Activated CD8-positive, alpha-beta memory T cell treated with anti-CD3 and anti-CD28 coated beads, Interleukin-2, amount 50 U/mL, for 1 hour (primary cell): Measurements from ENCODE around the gene RNASEH2A.
"Not testable (repeated sequence)": the region's sequence is repeated elsewhere in the genome, so short reads cannot be mapped to it uniquely, and the experiment has no call there.

Experiments used
- DNase-seq: peaks from one replicate; pipeline ENCODE4 v3.0.0-alpha.2; 2020; ENCODE audit errors: extremely low read depth

The RNASEH2A gene

GRCh38 chr19:12794196-12794941 lies 12.0 kb upstream of the RNASEH2A start:
- no peak for DNase-seq

- no peak for DNase-seq
These were observed 11.4 kb upstream of the RNASEH2A start for GRCh38 chr19:12794971-12795381.

- no peak for DNase-seq
These were observed 10.0 kb upstream of the RNASEH2A start for GRCh38 chr19:12796146-12797071.

GRCh38 chr19:12797141-12797587 lies 9.2 kb upstream of the RNASEH2A start:
- DNase-seq = no peak

- DNase-seq = not testable (repeated sequence)
These were observed 8.8 kb upstream of the RNASEH2A start for GRCh38 chr19:12797607-12798006.

GRCh38 chr19:12799742-12800465 lies 6.5 kb upstream of the RNASEH2A start:
- DNase-seq = no peak

- no peak for DNase-seq
These were observed 6.0 kb upstream of the RNASEH2A start for GRCh38 chr19:12800466-12800770.

- no peak for DNase-seq
These were observed 5.4 kb upstream of the RNASEH2A start for GRCh38 chr19:12800923-12801465.

- no peak for DNase-seq
These were observed 4.7 kb upstream of the RNASEH2A start, which contains the start of the genes PRDX2 and THSD8 for GRCh38 chr19:12801466-12802266. Gene PRDX2 (minus strand): TSS chr19:12801800. CDS start chr19:12801261, 539 bp downstream. Gene THSD8 (plus strand): TSS chr19:12802069. CDS start chr19:12802072, 3 bp downstream.

GRCh38 chr19:12802267-12803106 lies 3.9 kb upstream of the RNASEH2A start:
- DNase-seq = no peak

GRCh38 chr19:12804051-12804450 lies 2.3 kb upstream of the RNASEH2A start:
- DNase-seq = no peak

- no peak for DNase-seq
These were observed 8.7 kb downstream of the RNASEH2A start for GRCh38 chr19:12815088-12815487.

GRCh38 chr19:12817188-12817587 lies 10.8 kb downstream of the RNASEH2A start:
- DNase-seq = not testable (repeated sequence)

GRCh38 chr19:12817810-12818209 lies 11.4 kb downstream of the RNASEH2A start:
- DNase-seq = not testable (repeated sequence)

- DNase-seq = no peak
These were observed 15.4 kb downstream of the RNASEH2A start for GRCh38 chr19:12821761-12822160.

GRCh38 chr19:12825254-12826131 lies 19.1 kb downstream of the RNASEH2A start:
- no peak for DNase-seq

GRCh38 chr19:12828494-12828893 lies 22.1 kb downstream of the RNASEH2A start:
- DNase-seq = no peak

GRCh38 chr19:12833418-12833737 lies 27.0 kb downstream of the RNASEH2A start:
- no peak for DNase-seq
